HG02763 (cell line): ENCODE measurements around the gene LDLRAD4.
A peak's percentile ranks its signal among the peaks of the same experiment; 100 is the strongest.
"Not testable (repeated sequence)": the region's sequence is repeated elsewhere in the genome, so short reads cannot be mapped to it uniquely, and the experiment has no call there.

ENCODE experiments used
- ATAC-seq: cut with Tn5 transposase; IDR thresholded peaks from one replicate; pipeline ENCODE4 v1.9.1; 2021; ENCODE audit warnings: mild to moderate bottlenecking, moderate library complexity; ENCODE audit not compliant: unreplicated experiment

The LDLRAD4 gene

GRCh38 chr18:13605477-13605876, 386.9 kb downstream of the LDLRAD4 start:
- ATAC-seq: no peak

DNA sequence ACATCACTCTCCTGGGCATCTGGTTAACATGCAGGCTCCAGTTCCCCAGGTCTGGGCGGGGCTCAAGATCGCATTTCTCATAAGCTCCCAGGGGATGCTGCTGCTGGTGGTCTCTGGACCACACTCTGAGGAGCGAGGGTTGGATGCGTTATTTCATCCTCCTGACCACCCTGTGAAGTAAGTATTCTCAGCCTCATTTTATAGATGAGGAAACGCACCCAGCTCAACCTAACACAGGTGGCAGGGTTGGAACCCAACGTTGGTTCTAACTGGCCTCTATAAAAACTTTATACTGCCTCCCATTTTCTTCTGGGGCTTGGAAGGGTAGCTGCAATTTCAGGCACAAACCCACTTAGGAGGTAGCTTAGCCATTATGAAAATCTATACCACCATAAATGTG, 387.3 kb downstream of the LDLRAD4 start:
- no peak for ATAC-seq

GRCh38 chr18:13606604-13607254, 388.2 kb downstream of the LDLRAD4 start:
- no peak for ATAC-seq

- not testable (repeated sequence) for ATAC-seq
These were observed 389.5 kb downstream of the LDLRAD4 start for GRCh38 chr18:13608024-13608562.

- ATAC-seq: no peak
These were observed 390.4 kb downstream of the LDLRAD4 start for GRCh38 chr18:13608791-13609532.

- ATAC-seq: no peak
These were observed 392.1 kb downstream of the LDLRAD4 start for GRCh38 chr18:13610555-13611141.

DNA sequence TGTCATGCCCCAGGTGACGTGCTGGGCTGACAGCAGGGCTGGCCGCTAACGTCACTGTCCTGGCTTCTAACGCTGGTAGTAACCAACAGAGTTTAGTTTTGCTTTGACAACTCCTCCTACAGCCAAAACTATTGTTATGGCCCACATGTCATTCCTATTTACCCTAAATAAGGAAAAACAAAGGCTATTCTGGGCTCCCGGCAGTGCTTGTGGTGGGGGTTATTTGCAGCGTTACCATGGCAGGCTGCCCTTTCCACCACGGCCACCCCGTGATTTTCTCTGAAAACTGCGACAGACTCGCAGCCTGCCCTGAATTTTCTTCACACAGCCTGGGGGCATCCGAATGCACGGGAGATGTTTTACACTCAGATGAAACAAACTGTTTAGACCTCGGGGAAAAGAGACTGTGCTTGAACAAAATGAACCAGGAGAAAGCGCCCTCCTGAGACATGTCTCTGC, 392.6 kb downstream of the LDLRAD4 start:
- ATAC-seq: peak; percentile 30

- peak; percentile 4 for ATAC-seq
These were observed 393.1 kb downstream of the LDLRAD4 start for GRCh38 chr18:13611601-13612195.

GRCh38 chr18:13612196-13612997, 393.8 kb downstream of the LDLRAD4 start:
- ATAC-seq: peak; percentile 55

- no peak for ATAC-seq
These were observed 394.5 kb downstream of the LDLRAD4 start for GRCh38 chr18:13613099-13613498.

DNA sequence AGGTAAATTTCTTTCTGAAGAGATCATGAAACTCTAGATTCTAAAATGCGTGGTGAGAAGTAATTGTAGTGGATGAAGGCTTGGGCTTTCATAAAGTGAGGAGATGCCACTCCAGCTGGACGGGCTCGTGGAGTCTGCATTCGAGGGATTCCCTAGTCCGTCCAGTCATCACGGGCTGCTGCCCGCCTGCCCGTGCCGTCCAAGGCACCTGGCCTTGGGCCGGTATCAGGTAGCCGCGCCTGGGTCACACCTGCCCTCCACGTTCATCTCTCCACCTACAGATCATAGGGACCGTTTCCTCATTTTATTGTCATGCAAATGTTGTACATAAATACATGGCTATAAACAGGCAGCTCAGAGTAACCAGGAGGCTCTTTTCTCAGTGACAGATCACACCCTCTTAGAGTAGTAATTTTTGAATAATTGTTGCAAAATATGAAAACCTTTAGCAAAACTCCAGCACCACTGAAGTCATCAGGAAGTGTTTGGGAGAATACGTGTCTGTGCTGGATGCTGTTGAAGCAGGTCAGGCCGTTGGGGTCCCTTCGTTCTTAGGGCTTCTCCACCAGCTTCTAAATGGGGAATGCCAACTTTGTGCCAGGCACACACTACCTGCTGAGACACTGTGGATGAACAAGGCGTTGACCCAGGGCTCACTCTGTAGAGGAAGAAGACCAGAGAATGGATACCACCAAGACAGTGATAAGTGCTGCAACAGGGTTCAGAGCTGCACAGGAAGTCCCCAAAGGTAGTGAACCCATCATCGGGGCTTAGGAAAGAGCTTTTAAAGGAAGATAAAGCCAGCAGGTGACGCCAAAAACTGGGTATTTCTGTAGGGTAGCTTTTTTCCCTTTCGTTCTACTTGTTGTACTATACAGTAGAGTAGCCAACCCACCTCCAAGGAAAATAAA, 395.3 kb downstream of the LDLRAD4 start:
- no peak for ATAC-seq

DNA sequence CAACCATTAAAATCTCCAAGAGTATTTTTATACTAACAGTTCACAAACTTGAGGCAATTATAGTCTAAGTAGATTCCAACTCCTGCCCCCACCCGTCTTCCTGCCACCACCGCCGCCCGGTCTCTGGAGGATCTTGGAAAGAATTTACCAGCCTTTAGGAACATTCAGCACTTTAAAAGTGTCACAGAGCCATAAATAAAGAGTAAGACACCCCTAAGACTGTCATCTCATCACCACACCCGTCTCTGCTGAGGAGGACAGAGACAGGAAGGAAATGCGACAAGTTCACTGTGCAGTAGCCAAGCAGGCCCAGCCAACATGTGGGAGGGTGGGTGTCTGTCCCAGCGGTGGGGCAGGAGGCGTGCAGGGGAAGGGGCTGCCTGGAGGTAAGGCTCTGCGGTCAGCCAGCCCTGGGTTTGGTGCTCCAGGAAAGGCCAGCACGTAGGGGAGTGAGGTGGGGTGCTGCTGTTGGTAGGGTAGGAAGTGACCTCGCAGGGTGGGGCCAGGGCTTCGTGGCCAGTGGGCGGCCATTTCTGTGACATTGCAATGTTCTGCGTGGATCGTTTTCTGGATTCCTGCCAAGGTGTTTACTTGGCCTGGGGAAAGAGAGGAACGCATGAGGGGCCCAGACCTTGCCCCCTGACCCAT, 396.2 kb downstream of the LDLRAD4 start:
- ATAC-seq: no peak

GRCh38 chr18:13615432-13615861, 396.9 kb downstream of the LDLRAD4 start:
- ATAC-seq: no peak

- no peak for ATAC-seq
These were observed 397.5 kb downstream of the LDLRAD4 start for GRCh38 chr18:13616041-13616440.

GRCh38 chr18:13616525-13617035, 398.0 kb downstream of the LDLRAD4 start:
- ATAC-seq: no peak

DNA sequence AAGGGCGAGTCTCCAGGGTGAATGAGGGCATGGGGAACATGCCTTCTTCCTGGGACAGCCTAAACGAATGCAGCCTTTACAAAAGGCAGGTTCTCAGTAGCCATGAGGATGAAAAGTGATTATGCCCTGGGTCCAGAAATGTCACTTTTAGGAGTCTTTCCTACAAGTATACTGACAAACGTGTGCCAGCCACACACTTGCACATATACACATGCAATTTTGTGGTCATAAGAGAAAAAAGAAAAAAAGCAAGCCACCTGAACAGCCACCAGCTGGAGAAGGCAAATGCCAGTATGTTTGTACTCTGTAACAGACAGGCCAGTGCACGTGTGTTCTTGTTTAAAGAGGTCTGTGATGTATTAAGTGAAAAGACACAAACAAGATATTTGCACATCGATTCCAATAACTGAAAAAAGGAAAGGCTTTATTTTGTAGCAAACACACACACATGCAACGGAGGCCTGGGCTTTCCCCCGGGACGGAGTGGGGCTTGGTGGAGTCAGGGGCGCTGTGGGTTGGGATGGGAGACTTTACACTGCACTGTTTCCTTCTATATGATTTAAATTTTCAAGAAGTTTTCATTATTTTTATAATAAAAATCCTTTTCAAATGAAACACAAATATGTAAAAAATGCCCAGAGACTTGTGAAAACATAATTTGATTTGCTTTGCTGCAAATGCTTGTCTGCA, 399.4 kb downstream of the LDLRAD4 start:
- ATAC-seq: no peak

DNA sequence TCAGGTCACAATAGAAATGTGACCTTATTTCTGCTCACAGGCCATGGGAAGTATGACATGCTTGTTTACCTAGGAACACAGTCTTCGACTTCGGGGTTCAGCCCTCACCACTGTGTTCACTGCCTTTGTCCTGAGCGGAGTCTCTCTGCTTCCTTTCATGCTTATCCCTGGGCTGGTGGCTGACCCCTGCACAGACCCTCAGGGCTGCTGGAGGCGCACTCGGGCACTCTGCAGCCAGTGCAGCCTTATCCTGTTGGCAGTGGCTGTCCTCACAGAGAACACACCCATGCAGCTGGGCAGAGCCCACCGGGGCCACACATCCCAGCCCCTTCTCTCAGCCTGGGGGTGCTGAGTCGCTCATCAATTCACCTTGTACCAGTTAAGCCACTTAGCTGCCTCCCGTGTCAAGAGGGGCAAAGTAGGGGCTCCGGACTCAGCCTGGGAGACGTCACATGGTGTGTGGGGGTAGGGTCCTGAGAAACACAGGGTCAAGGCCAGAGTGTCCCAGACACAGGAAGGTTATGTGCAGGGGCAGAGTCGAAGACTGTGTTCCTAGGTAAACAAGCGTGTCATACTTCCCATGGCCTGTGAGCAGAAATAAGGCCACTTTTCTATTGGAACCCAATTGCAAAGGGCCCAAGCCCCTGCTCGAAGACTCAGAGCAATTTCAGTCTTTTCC, 400.3 kb downstream of the LDLRAD4 start:
- no peak for ATAC-seq
